Measurements from ENCODE around the gene DIP2A.

DIP2A gene

GRCh38 chr21:46426313-46427046 is 32.2 kb upstream of the DIP2A start:
- TF ChIP-seq MAX (IDR thresholded peaks at IDR 0.05; ENCODE audit: low read depth, low read length): no peak
- no peak overlapping the region for H3K4me3 ChIP-seq (ENCODE audit: low read depth, low read length)
- DNase-seq (ENCODE audit: low read depth): no peak

- no peak for DNase-seq (ENCODE audit: low read depth)
- TF ChIP-seq CTCF (IDR thresholded peaks at IDR 0.05; ENCODE audit: low read depth, low read length): no peak
- no peak for TF ChIP-seq MYC (IDR thresholded peaks at IDR 0.05; ENCODE audit: low read depth, low read length)
- TF ChIP-seq MAX (IDR thresholded peaks at IDR 0.05; ENCODE audit: low read depth, low read length): no peak
- no peak for TF ChIP-seq POLR2A (IDR thresholded peaks at IDR 0.05; ENCODE audit: extremely low read depth, insufficient read length)
- H3K4me3 ChIP-seq (ENCODE audit: low read depth, low read length): no peak overlapping the region
Observed at GRCh38 chr21:46427516-46427915, 31.2 kb upstream of the DIP2A start.

GRCh38 chr21:46428286-46428685 is 30.4 kb upstream of the DIP2A start:
- DNase-seq (ENCODE audit: low read depth): no peak
- TF ChIP-seq CTCF (IDR thresholded peaks at IDR 0.05; ENCODE audit: low read depth, low read length) (no peak), MAX (IDR thresholded peaks at IDR 0.05; ENCODE audit: low read depth, low read length) (no peak), POLR2A (IDR thresholded peaks at IDR 0.05; ENCODE audit: extremely low read depth, insufficient read length) (no peak)
- no peak overlapping the region for H3K4me3 ChIP-seq (ENCODE audit: low read depth, low read length)

GRCh38 chr21:46428987-46429710 is 29.5 kb upstream of the DIP2A start:
- DNase-seq (ENCODE audit: low read depth): no peak
- no peak overlapping the region for H3K4me3 ChIP-seq (ENCODE audit: low read depth, low read length)
- TF ChIP-seq MYC (IDR thresholded peaks at IDR 0.05; ENCODE audit: low read depth, low read length) (no peak), POLR2A (IDR thresholded peaks at IDR 0.05; ENCODE audit: extremely low read depth, insufficient read length) (no peak), CTCF (IDR thresholded peaks at IDR 0.05; ENCODE audit: low read depth, low read length) (no peak), MAX (IDR thresholded peaks at IDR 0.05; ENCODE audit: low read depth, low read length) (no peak)

GRCh38 chr21:46429754-46430681 is 28.7 kb upstream of the DIP2A start:
- DNase-seq (ENCODE audit: low read depth): no peak
- H3K4me3 ChIP-seq (ENCODE audit: low read depth, low read length): no peak overlapping the region
- no peak for TF ChIP-seq POLR2A (IDR thresholded peaks at IDR 0.05; ENCODE audit: extremely low read depth, insufficient read length)

- DNase-seq (ENCODE audit: low read depth): no peak
- H3K4me3 ChIP-seq (ENCODE audit: low read depth, low read length): no peak overlapping the region
- TF ChIP-seq POLR2A (IDR thresholded peaks at IDR 0.05; ENCODE audit: extremely low read depth, insufficient read length): no peak
- no peak for TF ChIP-seq MYC (IDR thresholded peaks at IDR 0.05; ENCODE audit: low read depth, low read length)
- TF ChIP-seq MAX (IDR thresholded peaks at IDR 0.05; ENCODE audit: low read depth, low read length): no peak
- TF ChIP-seq CTCF (IDR thresholded peaks at IDR 0.05; ENCODE audit: low read depth, low read length): no peak
Observed at GRCh38 chr21:46431448-46431847, 27.2 kb upstream of the DIP2A start.

Measured in NB4 (cell line).